IMR-90 (cell line): ENCODE results near the gene TEDDM1. TPM values are rescaled to one million over a fixed set of nuclear protein-coding genes. Genes with fewer than 3 reads are reported as not detected.

Experiments used
- ATAC-seq: fragments of 200-7000 bp; cut with Tn5 transposase; 2 replicates; pipeline ENCODE4 v1.9.1; 2020; ENCODE audit warnings: low read depth, mild to moderate bottlenecking, moderate library complexity
- BruUV-seq: library from RNA; stranded (reverse); fragments of 400-500 nt; replicated peaks from 2 replicates; lab custom pipeline; 2021; lab: Mats Ljungman, UMichigan
- CTCF ChIA-PET: fragments of 300-600 bp; formaldehyde crosslinking; extraction: SDS; loops from one replicate; lab custom pipeline; 2021; ENCODE audit warnings: antibody characterized with exemption; lab: Yijun Ruan, JAX
- POLR2A ChIA-PET: fragments of 300-600 bp; sonication (Branson Sonifier 250); formaldehyde crosslinking; loops from one replicate; lab custom pipeline; 2022; ENCODE audit warnings: antibody characterized with exemption; ENCODE audit not compliant: unreplicated experiment; lab: Charles Lee
- DNase-seq: peaks from one replicate; pipeline ENCODE4 v3.0.0; 2013
- H2AFZ ChIP-seq: replicated peaks from 2 replicates; pipeline ENCODE3; 2013; ENCODE audit warnings: low read length, mild to moderate bottlenecking; ENCODE audit not compliant: poor library complexity
- H2AK5ac ChIP-seq: 2 replicates; pipeline ENCODE4 v1.6.1; 2013; ENCODE audit warnings: low read depth, low read length, inconsistent platforms
- H2AK9ac ChIP-seq: replicated peaks from 2 replicates; pipeline ENCODE3; 2013; ENCODE audit warnings: mild to moderate bottlenecking, low read depth, low read length, moderate library complexity; ENCODE audit not compliant: poor library complexity
- H2BK120ac ChIP-seq: 2 replicates; pipeline ENCODE4 v1.6.1; 2013; ENCODE audit warnings: low read depth, low read length, inconsistent platforms
- H2BK15ac ChIP-seq: 3 replicates; pipeline ENCODE4 v1.6.1; 2013; ENCODE audit warnings: low read depth, low read length, inconsistent platforms
- H2BK20ac ChIP-seq: 2 replicates; pipeline ENCODE4 v1.6.1; 2013; ENCODE audit warnings: low read depth, mild to moderate bottlenecking, inconsistent platforms, low read length, moderate library complexity
- H2BK5ac ChIP-seq: 2 replicates; pipeline ENCODE4 v1.6.1; 2013; ENCODE audit warnings: mild to moderate bottlenecking, low read depth, low read length, inconsistent platforms; ENCODE audit not compliant: poor library complexity, severe bottlenecking
- H3K14ac ChIP-seq: replicated peaks from 2 replicates; pipeline ENCODE4 v1.6.1; 2013; ENCODE audit warnings: low read depth, low read length, inconsistent platforms
- H3K18ac ChIP-seq: 2 replicates; pipeline ENCODE4 v1.6.1; 2013; ENCODE audit warnings: low read depth, low read length, control low read depth
- H3K23ac ChIP-seq: 2 replicates; pipeline ENCODE4 v1.6.1; 2013; ENCODE audit warnings: low read depth, low read length, inconsistent platforms
- H3K27ac ChIP-seq: 2 replicates; pipeline ENCODE4 v1.5.1; 2013; ENCODE audit warnings: mild to moderate bottlenecking, control low read depth, low read length; ENCODE audit not compliant: insufficient read depth
- H3K27me3 ChIP-seq: 2 replicates; pipeline ENCODE4 v1.6.1; 2013; ENCODE audit warnings: low read length; ENCODE audit not compliant: control insufficient read depth, insufficient read depth
- H3K36me3 ChIP-seq: 2 replicates; pipeline ENCODE4 v1.6.1; 2013; ENCODE audit warnings: low read length, mixed read lengths; ENCODE audit not compliant: control insufficient read depth, insufficient read depth
- H3K4ac ChIP-seq: 2 replicates; pipeline ENCODE4 v1.6.1; 2013; ENCODE audit warnings: low read depth, low read length, inconsistent platforms
- H3K4me1 ChIP-seq: 2 replicates; pipeline ENCODE4 v1.6.1; 2013; ENCODE audit warnings: low read length, mixed read lengths; ENCODE audit not compliant: control insufficient read depth, insufficient read depth
- H3K4me2 ChIP-seq: 2 replicates; pipeline ENCODE4 v1.6.1; 2013; ENCODE audit warnings: low read depth, mild to moderate bottlenecking, control low read depth, low read length, moderate library complexity
- H3K4me3 ChIP-seq: 2 replicates; pipeline ENCODE4 v1.5.1; 2013; ENCODE audit warnings: low read depth, mild to moderate bottlenecking, control low read depth, low read length, moderate library complexity; ENCODE audit not compliant: insufficient read depth
- H3K56ac ChIP-seq: 2 replicates; pipeline ENCODE4 v1.6.1; 2013; ENCODE audit warnings: low read length, inconsistent platforms; ENCODE audit not compliant: insufficient read depth; ENCODE audit errors: extremely low read depth
- H3K79me1 ChIP-seq, 2 experiments: 2 replicates each; pipeline ENCODE4 v1.6.1; 2013; ENCODE audit warnings: low read length in 2 of 2, inconsistent platforms in 1 of 2, low read depth in 1 of 2
- H3K9ac ChIP-seq: 2 replicates; pipeline ENCODE4 v1.6.1; 2013; ENCODE audit warnings: low read depth, low read length, control low read depth
- H3K9me1 ChIP-seq: 2 replicates; pipeline ENCODE4 v1.6.1; 2013; ENCODE audit warnings: low read length, inconsistent platforms; ENCODE audit not compliant: insufficient read depth
- H3K9me3 ChIP-seq: 2 replicates; pipeline ENCODE4 v1.6.1; 2013; ENCODE audit warnings: low read length; ENCODE audit not compliant: control insufficient read depth, insufficient read depth
- H4K20me1 ChIP-seq: 2 replicates; pipeline ENCODE4 v1.6.1; 2013; ENCODE audit warnings: low read length, inconsistent platforms; ENCODE audit not compliant: insufficient read depth
- H4K5ac ChIP-seq: 2 replicates; pipeline ENCODE4 v1.6.1; 2013; ENCODE audit warnings: mild to moderate bottlenecking, low read depth, low read length, control low read depth
- H4K8ac ChIP-seq, 2 experiments: 2 replicates each; pipeline ENCODE4 v1.6.1; 2013; ENCODE audit warnings: low read depth in 2 of 2, low read length in 2 of 2, control low read depth in 1 of 2, inconsistent platforms in 1 of 2
- H4K91ac ChIP-seq: 2 replicates; pipeline ENCODE4 v1.6.1; 2013; ENCODE audit warnings: low read depth, low read length, inconsistent platforms; ENCODE audit not compliant: insufficient read depth
- BHLHE40 ChIP-seq: fragments of 150-350 bp; IDR thresholded peaks from 2 replicates; pipeline ENCODE4 v1.6.1; 2016; ENCODE audit warnings: mild to moderate bottlenecking, low read depth, low read length
- CEBPB ChIP-seq: IDR thresholded peaks from 2 replicates; pipeline ENCODE4 v1.6.1; 2012; ENCODE audit warnings: low read depth, low read length, improper control_type of control experiment
- CHD1 ChIP-seq: IDR thresholded peaks from 2 replicates; pipeline ENCODE4 v1.6.1; 2012; ENCODE audit warnings: low read depth, low read length, improper control_type of control experiment
- CTCF ChIP-seq: conservative IDR thresholded peaks from 2 replicates; pipeline ENCODE4 v1.5.1; 2012; ENCODE audit warnings: mild to moderate bottlenecking, low read depth, low read length, improper control_type of control experiment
- ELK1 ChIP-seq: fragments of 150-350 bp; IDR thresholded peaks from 2 replicates; pipeline ENCODE4 v1.6.1; 2016; ENCODE audit warnings: low read depth, mild to moderate bottlenecking, low read length, moderate library complexity, borderline replicate concordance
- FOS ChIP-seq: fragments of 150-350 bp; IDR thresholded peaks from 2 replicates; pipeline ENCODE4 v1.6.1; 2016; ENCODE audit warnings: low read depth, low read length
- MAFK ChIP-seq: IDR thresholded peaks from 2 replicates; pipeline ENCODE4 v1.6.1; 2012; ENCODE audit warnings: low read depth, low read length, improper control_type of control experiment
- MAZ ChIP-seq: IDR thresholded peaks from 2 replicates; pipeline ENCODE4 v1.6.1; 2012; ENCODE audit warnings: low read depth, mild to moderate bottlenecking, low read length, improper control_type of control experiment, moderate library complexity, borderline replicate concordance
- MXI1 ChIP-seq: IDR thresholded peaks from 2 replicates; pipeline ENCODE4 v1.6.1; 2012; ENCODE audit warnings: low read depth, mild to moderate bottlenecking, low read length, moderate library complexity, borderline replicate concordance
- NFE2L2 ChIP-seq: fragments of 150-350 bp; IDR thresholded peaks from 2 replicates; pipeline ENCODE4 v1.6.1; 2016; ENCODE audit warnings: low read depth, mild to moderate bottlenecking, low read length
- POLR2A ChIP-seq: IDR thresholded peaks from 2 replicates; pipeline ENCODE4 v1.6.1; 2012; ENCODE audit warnings: mild to moderate bottlenecking, low read depth, low read length
- RAD21 ChIP-seq: IDR thresholded peaks from 2 replicates; pipeline ENCODE4 v1.6.1; 2012; ENCODE audit warnings: low read length, improper control_type of control experiment
- RCOR1 ChIP-seq: IDR thresholded peaks from 2 replicates; pipeline ENCODE4 v1.6.1; 2012; ENCODE audit warnings: mild to moderate bottlenecking, low read length, improper control_type of control experiment; ENCODE audit not compliant: insufficient replicate concordance
- RFX5 ChIP-seq: IDR thresholded peaks from 2 replicates; pipeline ENCODE4 v1.8.0; 2012; ENCODE audit warnings: low read depth, mild to moderate bottlenecking, low read length, moderate library complexity
- SMC3 ChIP-seq: fragments of 150-350 bp; IDR thresholded peaks from 2 replicates; pipeline ENCODE4 v1.6.1; 2016; ENCODE audit warnings: low read depth, mild to moderate bottlenecking, antibody characterized with exemption, low read length, moderate library complexity
- USF2 ChIP-seq: fragments of 150-350 bp; IDR thresholded peaks from 2 replicates; pipeline ENCODE4 v1.6.1; 2017; ENCODE audit warnings: mild to moderate bottlenecking, antibody characterized with exemption, low read length, low read depth
- WGBS, 2 experiments: methylation state at CpG; one replicate each; pipeline versions ENCODE4 v1.1.5 to v1.1.7; 2013; ENCODE audit warnings: missing lambda C conversion rate in 2 of 2; ENCODE audit not compliant: insufficient read length in 1 of 2; ENCODE audit errors: extremely low coverage in 2 of 2; 5-methylcytosine and 5-hydroxymethylcytosine counted together
- dilution Hi-C: fragments of 300-500 bp; cut with HindIII; formaldehyde crosslinking; loops from one replicate; pipeline ENCODE4 v1.14.3; 2018; ENCODE audit warnings: low sequenced_read_pairs; ENCODE audit not compliant: unreplicated experiment
- in situ Hi-C: fragments of 300-500 bp; cut with MboI; formaldehyde crosslinking; loops from 3 replicates; pipeline ENCODE4 v1.14.3; 2019; ENCODE audit warnings: low sequenced_read_pairs, inconsistent platforms, mixed read lengths
- intact Hi-C: fragments of 100-400 bp; cut with micrococcal nuclease; formaldehyde crosslinking; loops from 2 replicates; pipeline ENCODE4 v1.10.0; 2022
- polyA plus RNA-seq, 3 experiments: library from polyadenylated mRNA; depleted of rRNA; stranded (reverse); fragments of >200 nt; gene quantifications; 2 replicates each; pipeline ENCODE4 v1.2.3, GENCODE V29; 2012; ENCODE audit warnings: low replicate concordance in 1 of 3
- total RNA-seq: library from RNA; depleted of rRNA; stranded (reverse); fragments of >200 nt; gene quantifications from 2 replicates; pipeline ENCODE4 v1.2.3, GENCODE V29; 2012

TEDDM1 gene
- total and polyA plus RNA-seq, 2 of the 4 experiments (the other 2 are of a cell fraction) = not detected

- H3K23ac ChIP-seq = no peak overlapping the region
- no peak for TF ChIP-seq CTCF
- TF ChIP-seq RAD21 = no peak
- TF ChIP-seq POLR2A = no peak
- no peak for TF ChIP-seq USF2
- no peak for TF ChIP-seq ELK1
- TF ChIP-seq FOS = no peak
- no peak for TF ChIP-seq MAZ
- no peak for TF ChIP-seq CEBPB
- no peak for TF ChIP-seq RFX5
- TF ChIP-seq BHLHE40 = no peak
- no peak for TF ChIP-seq RCOR1
- no peak for TF ChIP-seq CHD1
- no peak for TF ChIP-seq MAFK
- TF ChIP-seq NFE2L2 = no peak
- no peak for TF ChIP-seq SMC3
- no peak for TF ChIP-seq MXI1
- H4K5ac ChIP-seq = no peak overlapping the region
- dilution Hi-C loops = no loop called here
- no peak overlapping the region for H3K4me3 ChIP-seq
- H3K79me1 ChIP-seq = no peaks in the 10 kb centered on the region
- no peaks in the 10 kb centered on the region for H3K9me3 ChIP-seq
- ChIA-PET CTCF (no interaction called here), POLR2A (no interaction called here)
- no peak overlapping the region for H4K91ac ChIP-seq
- in situ Hi-C loops = loop anchor here (10.0 kb wide), 1 partner anchor 343 kb away; the partner anchor contains the start of gene NPL
- no peak overlapping the region for H2BK120ac ChIP-seq
- BruUV-seq = no TSS peak
- DNase-seq = no peak
- H3K4ac ChIP-seq = no peak overlapping the region
- no peak overlapping the region for H2BK20ac ChIP-seq
- H4K8ac ChIP-seq = no peak overlapping the region
- H3K27me3 ChIP-seq = no peaks in the 10 kb centered on the region
- H2AFZ ChIP-seq = no peak overlapping the region
- H3K36me3 ChIP-seq = no peaks in the 10 kb centered on the region
- no peak overlapping the region for H3K9ac ChIP-seq
- H3K9me1 ChIP-seq = no peaks in the 10 kb centered on the region
- no CpG with 5 or more reads among the region's 3 CpGs for WGBS, 2 experiments
- no peak overlapping the region for H2BK5ac ChIP-seq
- no peaks in the 10 kb centered on the region for H4K20me1 ChIP-seq
- intact Hi-C loops = no loop called here
- H2BK15ac ChIP-seq = no peak overlapping the region
- ATAC-seq = no peak
- no peaks in the 10 kb centered on the region for H3K4me1 ChIP-seq
- H3K27ac ChIP-seq = no peak overlapping the region
- H3K4me2 ChIP-seq = no peak overlapping the region
- H3K56ac ChIP-seq = no peak overlapping the region
- no peak overlapping the region for H2AK9ac ChIP-seq
- no peak overlapping the region for H3K18ac ChIP-seq
- H3K14ac ChIP-seq = no peak overlapping the region
- H2AK5ac ChIP-seq = no peak overlapping the region
These were observed 41.3 kb upstream of the TEDDM1 start for GRCh38 chr1:182441719-182442118.
